Endothelial cell of umbilical vein (primary cell): Measurements from ENCODE around the gene DST. TPM values are rescaled to one million over a fixed set of nuclear protein-coding genes. Genes with fewer than 3 reads are reported as not detected.

Source experiments
- BruUV-seq: library from RNA; stranded (reverse); fragments of 400-500 nt; replicated peaks from 2 replicates; lab custom pipeline; 2021; lab: Mats Ljungman, UMichigan
- CTCF ChIA-PET: fragments of 300-600, 350-600 bp; sonication (Branson Sonifier 250); formaldehyde crosslinking; loops from one replicate; lab custom pipeline; 2021; ENCODE audit warnings: antibody characterized with exemption, inconsistent platforms; lab: Charles Lee
- POLR2A ChIA-PET: fragments of 300-600, 350-600 bp; sonication (Branson Sonifier 250); formaldehyde crosslinking; loops from one replicate; lab custom pipeline; 2021; ENCODE audit warnings: antibody characterized with exemption, inconsistent platforms; lab: Charles Lee
- DNase-seq: peaks from one replicate; pipeline ENCODE4 v3.0.0-alpha.2; 2011; ENCODE audit warnings: low read depth, low spot score
- FAIRE-seq: peaks from 2 replicates; lab custom pipeline; 2011; peaks lifted over from hg19 to GRCh38; lab: Jason Lieb, UNC
- H2AFZ ChIP-seq: 2 replicates; pipeline ENCODE4 v1.6.0; 2012; ENCODE audit warnings: low read depth, low read length, control low read depth, inconsistent platforms
- H3K27ac ChIP-seq: 2 replicates; pipeline ENCODE4 v1.5.1; 2011; ENCODE audit warnings: low read depth, mild to moderate bottlenecking, control low read depth, low read length, moderate library complexity; ENCODE audit not compliant: insufficient read depth
- H3K27me3 ChIP-seq, 2 experiments: 2 replicates each; pipeline versions ENCODE4 v1.6.0 to v1.6.1; 2011; ENCODE audit warnings: low read length in 2 of 2, mixed read lengths in 1 of 2; ENCODE audit not compliant: control insufficient read depth in 2 of 2, insufficient read depth in 2 of 2
- H3K36me3 ChIP-seq, 2 experiments: 2 replicates in 1 of 2; 3 replicates in 1 of 2; pipeline ENCODE4 v1.5.1; 2011; ENCODE audit warnings: low read length in 2 of 2, mild to moderate bottlenecking in 1 of 2, moderate library complexity in 1 of 2; ENCODE audit not compliant: control insufficient read depth in 2 of 2, insufficient read depth in 2 of 2; ENCODE audit errors: extremely low read depth in 1 of 2
- H3K4me1 ChIP-seq: 3 replicates; pipeline ENCODE4 v1.5.1; 2011; ENCODE audit warnings: mild to moderate bottlenecking, low read length; ENCODE audit not compliant: control insufficient read depth, insufficient read depth; ENCODE audit errors: extremely low read depth
- H3K4me2 ChIP-seq: 2 replicates; pipeline ENCODE4 v1.6.1; 2011; ENCODE audit warnings: low read length, control low read depth, mixed read lengths; ENCODE audit not compliant: insufficient read depth
- H3K4me3 ChIP-seq, 3 experiments: fragments of 200-600 bp in 1 of 3; sonication (generic), shearing (Covaris generic) in 1 of 3; replicated peaks in 1 of 3; 2 replicates each; pipeline ENCODE4 v1.5.1; 2011 to 2016; ENCODE audit warnings: control low read depth in 3 of 3, low read length in 3 of 3, mild to moderate bottlenecking in 2 of 3, inconsistent platforms in 1 of 3, low read depth in 1 of 3, moderate library complexity in 1 of 3; ENCODE audit not compliant: insufficient read depth in 1 of 3
- H3K79me2 ChIP-seq: 2 replicates; pipeline ENCODE4 v1.6.0; 2012; ENCODE audit warnings: low read length, inconsistent platforms; ENCODE audit not compliant: control insufficient read depth, insufficient read depth
- H3K9ac ChIP-seq: replicated peaks from 2 replicates; pipeline ENCODE3; 2011; ENCODE audit warnings: low read length, control low read depth; ENCODE audit not compliant: insufficient read depth; ENCODE audit errors: extremely low read depth
- H3K9me1 ChIP-seq: replicated peaks from 3 replicates; pipeline ENCODE4 v1.6.0; 2011; ENCODE audit warnings: mild to moderate bottlenecking, low read length; ENCODE audit not compliant: control insufficient read depth, insufficient read depth; ENCODE audit errors: extremely low read depth
- H3K9me3 ChIP-seq: replicated peaks from 2 replicates; pipeline ENCODE4 v1.5.1; 2012; ENCODE audit warnings: low read length, inconsistent platforms; ENCODE audit not compliant: control insufficient read depth, insufficient read depth
- H4K20me1 ChIP-seq: replicated peaks from 2 replicates; pipeline ENCODE3; 2011; ENCODE audit warnings: mild to moderate bottlenecking, low read length; ENCODE audit not compliant: control insufficient read depth, insufficient read depth; ENCODE audit errors: extremely low read depth
- CTCF ChIP-seq, 2 donors: IDR thresholded peaks; 1 replicate in 1 of 2; 2 replicates in 1 of 2; pipeline ENCODE4 v1.5.1; 2011; ENCODE audit warnings: low read length in 2 of 2, mild to moderate bottlenecking in 2 of 2, moderate library complexity in 2 of 2, control low read depth in 1 of 2, inconsistent platforms in 1 of 2, low read depth in 1 of 2; ENCODE audit not compliant: insufficient read depth in 1 of 2; ENCODE audit errors: extremely low read depth in 1 of 2
- EZH2 ChIP-seq: IDR thresholded peaks from 2 replicates; pipeline ENCODE4 v1.6.1; 2012; ENCODE audit warnings: borderline replicate concordance, low read depth, mild to moderate bottlenecking, moderate library complexity, low read length, inconsistent platforms; ENCODE audit not compliant: severe bottlenecking
- FOS ChIP-seq: IDR thresholded peaks from 2 replicates; pipeline ENCODE4 v1.6.1; 2011; ENCODE audit warnings: mild to moderate bottlenecking, low read length, moderate library complexity, borderline replicate concordance; ENCODE audit not compliant: insufficient read depth
- GATA2 ChIP-seq: IDR thresholded peaks from 2 replicates; pipeline ENCODE4 v1.7.0; 2011; ENCODE audit warnings: low read depth, mild to moderate bottlenecking, moderate library complexity, mixed read lengths, low read length; ENCODE audit not compliant: insufficient read length, insufficient read depth
- JUN ChIP-seq: IDR thresholded peaks from 2 replicates; pipeline ENCODE4 v1.6.1; 2011; ENCODE audit warnings: borderline replicate concordance, low read depth; ENCODE audit not compliant: insufficient read length, insufficient read depth
- MYC ChIP-seq: IDR thresholded peaks from one replicate; pipeline ENCODE4 v1.6.1; 2011; ENCODE audit warnings: mild to moderate bottlenecking, low read depth, low read length
- POLR2A ChIP-seq: IDR thresholded peaks from 2 replicates; pipeline ENCODE4 v1.6.1; 2012; ENCODE audit warnings: low read depth, mild to moderate bottlenecking, control low read depth, low read length
- POLR2AphosphoS5 ChIP-seq: IDR thresholded peaks from 2 replicates; pipeline ENCODE4 v1.6.1; 2012; ENCODE audit warnings: low read depth, mild to moderate bottlenecking, control low read depth, low read length, moderate library complexity; ENCODE audit not compliant: insufficient read depth
- dilution Hi-C: fragments of 300-500 bp; cut with MboI; formaldehyde crosslinking; loops from one replicate; pipeline ENCODE4 v1.15.0; 2019; ENCODE audit warnings: low sequenced_read_pairs; ENCODE audit not compliant: extremely low pct_ligation_motif_present
- intact Hi-C: fragments of 100-400 bp; cut with micrococcal nuclease; formaldehyde crosslinking; loops from one replicate; pipeline ENCODE4 v1.10.0; 2022
- polyA plus RNA-seq, 4 experiments: library from polyadenylated mRNA; depleted of rRNA in 3 of 4; stranded (reverse) in 3 of 4; unstranded in 1 of 4; fragments of >200 nt; gene quantifications; 2 replicates each; pipeline versions ENCODE4 v1.2.1 to v1.2.3, GENCODE V29; 2011 to 2012; ENCODE audit warnings: missing spikeins in 1 of 4
- total RNA-seq: library from RNA; stranded (reverse); gene quantifications from 2 replicates; pipeline ENCODE4 v1.2.3, GENCODE V29; 2021
- TF ChIP-seq, protein P1 (sequence below): IDR thresholded peaks from 2 replicates; pipeline ENCODE4 v1.6.1; 2011; ENCODE audit not compliant: insufficient read depth, insufficient read length

The DST gene
- total and polyA plus RNA-seq, 2 donors (not counting 3 experiments of a cell fraction or from before 2014, with no cell fraction given): 62.3 to 253 TPM

DNA sequence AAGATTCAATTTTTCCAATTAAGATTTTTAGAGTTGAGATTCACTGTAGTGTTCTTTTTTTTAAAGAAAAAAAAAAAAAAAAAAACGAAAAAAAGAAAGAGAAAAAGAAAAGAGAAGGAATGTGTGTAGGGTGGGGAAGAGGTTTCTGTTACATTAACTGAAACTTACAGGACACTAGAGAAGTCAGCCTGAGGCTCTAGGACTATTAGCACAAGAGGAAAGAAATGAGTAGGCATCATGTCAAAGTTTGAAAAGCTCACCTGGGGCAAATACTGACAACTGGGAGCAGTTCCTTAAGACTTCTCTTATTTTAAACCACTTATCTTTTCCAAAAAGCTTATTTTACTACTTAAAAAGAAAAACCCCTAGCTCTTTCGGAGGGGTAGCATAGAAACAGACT is 185.9 kb downstream of the DST start:
- intact Hi-C loops (no loop called here), dilution Hi-C loops (no loop called here)
- Histone ChIP-seq H3K36me3 (peaks cover 16 to 21% of the 10 kb centered on the region in 2 experiments), H3K4me2 (no peak overlapping the region), H3K4me3 (no peak overlapping the region), H3K27ac (no peak overlapping the region), H3K79me2 (no peaks in the 10 kb centered on the region), H3K4me1 (no peaks in the 10 kb centered on the region), H2AFZ (no peak overlapping the region), H4K20me1 (no peaks in the 10 kb centered on the region), H3K9me1 (peaks cover 2% of the 10 kb centered on the region), H3K27me3 (no peaks in the 10 kb centered on the region), H3K9ac (no peak overlapping the region), H3K9me3 (no peaks in the 10 kb centered on the region)
- TF ChIP-seq MYC (no peak), POLR2A (no peak), POLR2AphosphoS5 (no peak), JUN (no peak), CTCF (IDR thresholded peaks at IDR 0.05; ENCODE audit: extremely low read depth in 1 of 2, insufficient read depth in 1 of 2, low read depth in 1 of 2, low read length in 2 of 2) (no peak), FOS (no peak), EZH2 (no peak), GATA2 (no peak)
- TF ChIP-seq, protein P1, sequence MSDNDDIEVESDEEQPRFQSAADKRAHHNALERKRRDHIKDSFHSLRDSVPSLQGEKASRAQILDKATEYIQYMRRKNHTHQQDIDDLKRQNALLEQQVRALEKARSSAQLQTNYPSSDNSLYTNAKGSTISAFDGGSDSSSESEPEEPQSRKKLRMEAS: no peak
- ChIA-PET CTCF (interaction anchor here (0.6 to 1.3 kb wide), 4 partner anchors 16 to 138 kb away, joined by 3 read pairs; no protein-coding TSS in a partner anchor), POLR2A (no interaction called here)
- no TSS peak for BruUV-seq
- FAIRE-seq (peak; percentile 49), DNase-seq (no peak)
